ENCODE results near the gene LAMB1. TPM values are rescaled to one million over a fixed set of nuclear protein-coding genes. Genes with fewer than 3 reads are reported as not detected.
"Not testable (repeated sequence)": the region's sequence is repeated elsewhere in the genome, so short reads cannot be mapped to it uniquely, and the experiment has no call there.

The LAMB1 gene
- total RNA-seq, 3 donors from 2014 or later, result 82.0 to 165 (median 148) TPM

DNA sequence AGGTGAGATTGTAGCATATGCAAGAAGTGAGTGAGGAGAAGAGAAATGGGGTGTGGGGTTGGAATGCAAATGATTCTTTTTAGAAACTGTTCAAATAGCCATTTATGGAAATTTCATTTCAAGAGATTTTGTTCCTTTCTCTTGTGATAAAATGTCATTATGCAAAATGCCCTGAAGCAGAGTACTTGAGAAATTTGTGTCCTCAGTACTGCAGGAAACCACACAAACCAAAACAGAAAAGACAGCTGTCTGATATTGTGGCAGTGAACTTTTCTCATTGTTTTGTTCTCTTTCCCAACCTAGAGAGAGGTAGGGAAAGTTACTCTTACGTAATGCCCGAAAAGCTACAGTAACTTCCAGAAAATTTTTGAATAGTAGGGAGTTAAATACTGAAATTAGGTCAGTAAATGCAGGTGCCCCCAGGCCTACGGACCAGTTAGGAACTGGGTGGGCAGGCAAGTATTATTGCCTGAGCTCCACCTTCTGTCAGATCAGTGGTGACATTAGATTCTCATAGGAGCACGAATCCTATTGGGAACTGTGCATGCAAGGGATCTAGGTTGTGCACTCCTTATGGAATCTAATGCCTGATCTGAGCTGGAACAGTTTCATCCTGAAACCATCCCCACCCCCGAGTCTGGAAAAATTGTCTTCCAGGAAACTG lies 78.0 kb downstream of the LAMB1 start:
- Histone ChIP-seq H3K4me1 (ENCODE audit: low read depth) (no peaks in the 10 kb centered on the region), H3K4me3 (no peak overlapping the region), H3K36me3 (ENCODE audit: low read depth) (no peaks in the 10 kb centered on the region), H3K9me3 (no peaks in the 10 kb centered on the region)
- intact Hi-C loops (cut with DNase I, micrococcal nuclease), result no loop called here
- DNase-seq, result no peak
- TF ChIP-seq, protein P1, sequence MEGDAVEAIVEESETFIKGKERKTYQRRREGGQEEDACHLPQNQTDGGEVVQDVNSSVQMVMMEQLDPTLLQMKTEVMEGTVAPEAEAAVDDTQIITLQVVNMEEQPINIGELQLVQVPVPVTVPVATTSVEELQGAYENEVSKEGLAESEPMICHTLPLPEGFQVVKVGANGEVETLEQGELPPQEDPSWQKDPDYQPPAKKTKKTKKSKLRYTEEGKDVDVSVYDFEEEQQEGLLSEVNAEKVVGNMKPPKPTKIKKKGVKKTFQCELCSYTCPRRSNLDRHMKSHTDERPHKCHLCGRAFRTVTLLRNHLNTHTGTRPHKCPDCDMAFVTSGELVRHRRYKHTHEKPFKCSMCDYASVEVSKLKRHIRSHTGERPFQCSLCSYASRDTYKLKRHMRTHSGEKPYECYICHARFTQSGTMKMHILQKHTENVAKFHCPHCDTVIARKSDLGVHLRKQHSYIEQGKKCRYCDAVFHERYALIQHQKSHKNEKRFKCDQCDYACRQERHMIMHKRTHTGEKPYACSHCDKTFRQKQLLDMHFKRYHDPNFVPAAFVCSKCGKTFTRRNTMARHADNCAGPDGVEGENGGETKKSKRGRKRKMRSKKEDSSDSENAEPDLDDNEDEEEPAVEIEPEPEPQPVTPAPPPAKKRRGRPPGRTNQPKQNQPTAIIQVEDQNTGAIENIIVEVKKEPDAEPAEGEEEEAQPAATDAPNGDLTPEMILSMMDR (IDR thresholded peaks at IDR 0.05), result no peak
- no peak for ATAC-seq

DNA sequence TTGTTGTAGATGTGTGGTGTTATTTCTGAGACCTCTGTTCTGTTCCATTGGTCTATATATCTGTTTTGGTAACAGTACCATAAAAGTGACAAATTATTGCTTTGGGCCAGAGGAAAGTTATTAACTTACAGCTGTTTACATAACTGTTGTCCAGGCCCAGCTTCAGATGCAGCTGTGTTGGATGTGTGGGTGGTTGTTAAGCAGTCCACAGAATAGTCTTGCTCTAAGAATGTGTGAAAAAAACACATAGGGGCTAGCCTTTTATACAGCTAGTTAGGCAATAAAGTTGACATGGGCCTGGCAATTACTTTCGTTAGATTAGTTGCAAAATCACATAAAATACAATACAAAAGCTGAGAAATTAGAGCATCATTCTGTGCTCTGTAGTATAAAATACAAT lies 80.1 kb downstream of the LAMB1 start:
- Histone ChIP-seq H3K4me1 (ENCODE audit: low read depth) (no peaks in the 10 kb centered on the region), H3K4me3 (no peak overlapping the region), H3K9me3 (no peaks in the 10 kb centered on the region), H3K36me3 (ENCODE audit: low read depth) (no peaks in the 10 kb centered on the region)
- intact Hi-C loops (cut with DNase I, micrococcal nuclease), result no loop called here
- TF ChIP-seq, protein P1 (IDR thresholded peaks at IDR 0.05), result no peak
- ATAC-seq (no peak), DNase-seq (no peak)

DNA sequence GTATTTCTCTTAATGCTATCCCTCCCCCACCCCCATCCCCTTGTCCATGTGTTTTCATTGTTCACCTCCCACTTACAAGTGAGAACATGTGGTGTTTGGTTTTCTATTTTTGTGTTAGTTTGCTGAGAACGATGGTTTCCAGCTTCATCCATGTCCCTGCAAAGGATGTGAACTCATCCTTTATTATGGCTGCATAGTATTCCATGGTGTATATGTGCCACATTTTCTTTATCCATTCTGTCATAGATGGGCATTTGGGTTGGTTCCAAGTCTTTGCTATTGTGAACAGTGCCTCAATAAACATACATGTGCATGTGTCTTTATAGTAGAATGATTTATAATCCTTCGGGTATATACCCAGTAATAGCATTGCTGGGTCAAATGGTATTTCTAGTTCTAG lies 81.1 kb downstream of the LAMB1 start:
- H3K36me3 ChIP-seq (ENCODE audit: low read depth); H3K9me3 ChIP-seq; ATAC-seq; intact Hi-C loops (cut with DNase I, micrococcal nuclease); H3K4me3 ChIP-seq; DNase-seq; H3K4me1 ChIP-seq (ENCODE audit: low read depth): not testable (repeated sequence)

DNA sequence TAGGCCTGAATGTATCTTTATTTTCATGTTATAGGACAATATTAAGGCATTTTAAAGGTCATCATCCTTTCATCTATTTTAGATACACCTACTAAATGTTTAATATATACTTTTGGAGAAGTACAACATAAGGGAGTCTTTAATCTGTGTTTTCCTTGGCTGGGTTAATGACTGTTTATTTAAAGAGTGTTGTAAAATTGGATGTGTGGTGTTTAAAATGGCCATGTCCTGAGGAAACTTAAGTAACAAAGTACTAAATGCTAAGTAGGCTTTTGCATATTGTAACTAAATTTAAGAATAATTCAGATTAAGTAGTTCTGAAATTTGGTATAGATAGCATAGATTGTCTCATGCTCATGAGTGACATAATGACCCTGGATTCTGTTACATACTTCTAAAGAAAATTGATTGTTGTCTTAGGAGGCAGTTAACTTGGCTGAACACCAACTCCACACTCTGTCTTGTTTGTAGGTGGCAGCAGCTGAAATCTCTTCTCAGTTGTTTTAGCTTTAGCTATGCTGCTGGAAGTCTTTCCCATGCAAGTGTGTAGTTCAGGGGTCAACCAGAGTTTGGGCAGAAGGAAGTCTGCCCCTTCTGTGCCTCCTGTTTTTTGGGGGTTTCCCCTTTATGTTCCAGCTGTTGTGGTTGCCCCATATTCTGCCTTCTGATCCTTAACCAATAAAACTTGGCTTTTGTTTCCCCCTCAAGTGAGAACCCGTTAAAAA lies 82.8 kb downstream of the LAMB1 start:
- DNase-seq (no peak), ATAC-seq (peak; percentile 27)
- Histone ChIP-seq H3K36me3 (ENCODE audit: low read depth) (no peaks in the 10 kb centered on the region), H3K4me3 (no peak overlapping the region), H3K4me1 (ENCODE audit: low read depth) (no peaks in the 10 kb centered on the region), H3K9me3 (no peaks in the 10 kb centered on the region)
- TF ChIP-seq, protein P1 (IDR thresholded peaks at IDR 0.05), result no peak
- intact Hi-C loops (cut with DNase I, micrococcal nuclease), result no loop called here

DNA sequence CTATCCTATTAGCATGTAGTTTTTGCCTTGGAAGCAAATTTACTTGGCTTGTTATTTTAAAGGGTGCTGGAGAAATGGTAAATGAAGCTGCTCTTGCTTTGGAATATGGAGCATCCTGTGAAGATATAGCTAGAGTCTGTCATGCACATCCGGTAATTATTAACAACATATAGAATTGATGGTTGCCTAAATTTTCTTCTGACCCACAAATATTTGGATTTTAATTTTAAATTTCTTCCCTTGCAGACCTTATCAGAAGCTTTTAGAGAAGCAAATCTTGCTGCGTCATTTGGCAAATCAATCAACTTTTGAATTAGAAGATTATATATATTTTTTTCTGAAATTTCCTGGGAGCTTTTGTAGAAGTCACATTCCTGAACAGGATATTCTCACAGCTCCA lies 84.0 kb downstream of the LAMB1 start:
- Histone ChIP-seq H3K9me3 (no peaks in the 10 kb centered on the region), H3K36me3 (ENCODE audit: low read depth) (no peaks in the 10 kb centered on the region), H3K4me3 (no peak overlapping the region), H3K4me1 (ENCODE audit: low read depth) (no peaks in the 10 kb centered on the region)
- DNase-seq (no peak), ATAC-seq (no peak)
- TF ChIP-seq, protein P1 (IDR thresholded peaks at IDR 0.05), result no peak
- intact Hi-C loops (cut with DNase I, micrococcal nuclease), result no loop called here
